ENCODE measurements around the gene EIF3A.
"Not testable (repeated sequence)": the region's sequence is repeated elsewhere in the genome, so short reads cannot be mapped to it uniquely, and the experiment has no call there.

Gene EIF3A

GRCh38 chr10:119098576-119098975 is 18.0 kb upstream of the EIF3A start:
- DNase-seq (ENCODE audit: low read depth): no peak

GRCh38 chr10:119096641-119097415 is 16.2 kb upstream of the EIF3A start:
- not testable (repeated sequence) for DNase-seq (ENCODE audit: low read depth)

- DNase-seq (ENCODE audit: low read depth): no peak
Observed at GRCh38 chr10:119095640-119096039, 15.0 kb upstream of the EIF3A start.

GRCh38 chr10:119090968-119091367 is 10.4 kb upstream of the EIF3A start:
- DNase-seq (ENCODE audit: low read depth): no peak

- no peak for DNase-seq (ENCODE audit: low read depth)
Observed at GRCh38 chr10:119090026-119090795, 9.6 kb upstream of the EIF3A start.

GRCh38 chr10:119087271-119087882 is 6.8 kb upstream of the EIF3A start:
- no peak for DNase-seq (ENCODE audit: low read depth)

- no peak for DNase-seq (ENCODE audit: low read depth)
Observed at GRCh38 chr10:119084896-119085295, 4.3 kb upstream of the EIF3A start.

GRCh38 chr10:119079599-119080520 is 757 bp downstream of the EIF3A start:
- DNase-seq (ENCODE audit: low read depth): peak; percentile 35

- no peak for DNase-seq (ENCODE audit: low read depth)
Observed at GRCh38 chr10:119078422-119079179, 2.0 kb downstream of the EIF3A start.

GRCh38 chr10:119073584-119073983 is 7.0 kb downstream of the EIF3A start:
- DNase-seq (ENCODE audit: low read depth): no peak

GRCh38 chr10:119070395-119071165 is 10.0 kb downstream of the EIF3A start:
- no peak for DNase-seq (ENCODE audit: low read depth)

- DNase-seq (ENCODE audit: low read depth): no peak
Observed at GRCh38 chr10:119061926-119062325, 18.7 kb downstream of the EIF3A start.

- DNase-seq (ENCODE audit: low read depth): no peak
Observed at GRCh38 chr10:119061352-119061751, 19.3 kb downstream of the EIF3A start.

GRCh38 chr10:119060107-119060506 is 20.5 kb downstream of the EIF3A start:
- no peak for DNase-seq (ENCODE audit: low read depth)

- no peak for DNase-seq (ENCODE audit: low read depth)
Observed at GRCh38 chr10:119059557-119059956, 21.1 kb downstream of the EIF3A start.

- no peak for DNase-seq (ENCODE audit: low read depth)
Observed at GRCh38 chr10:119058010-119058409, 22.6 kb downstream of the EIF3A start.

- DNase-seq (ENCODE audit: low read depth): no peak
Observed at GRCh38 chr10:119055472-119055871, 25.1 kb downstream of the EIF3A start.

- DNase-seq (ENCODE audit: low read depth): no peak
Observed at GRCh38 chr10:119051775-119052174, 28.8 kb downstream of the EIF3A start.

- DNase-seq (ENCODE audit: low read depth): no peak
Observed at GRCh38 chr10:119049777-119050176, 30.8 kb downstream of the EIF3A start.

GRCh38 chr10:119049361-119049760 is 31.3 kb downstream of the EIF3A start:
- DNase-seq (ENCODE audit: low read depth): no peak
